WTC11 (cell line): ENCODE results near the gene DCTN5. TPM values are rescaled to one million over a fixed set of nuclear protein-coding genes. Genes with fewer than 3 reads are reported as not detected.

Experiments
- ATAC-seq: fragments of 200-7000 bp; cut with Tn5 transposase; 2 replicates; pipeline ENCODE4 v1.10.0; 2021; ENCODE audit warnings: mild to moderate bottlenecking, moderate library complexity
- CTCF ChIA-PET: fragments of 300-600 bp; sonication (Branson Sonifier 250); formaldehyde crosslinking; loops from one replicate; lab custom pipeline; 2021; ENCODE audit warnings: antibody characterized with exemption; lab: Charles Lee
- POLR2A ChIA-PET: fragments of 350-600 bp; sonication (Branson Sonifier 250); formaldehyde crosslinking; loops from one replicate; lab custom pipeline; 2021; ENCODE audit warnings: antibody characterized with exemption; lab: Charles Lee
- DNase-seq: peaks from one replicate; pipeline ENCODE4 v3.0.0; 2021; ENCODE audit warnings: low spot score
- H3K27ac Mint-ChIP-seq: 2 replicates; pipeline ENCODE4 v1.8.0; 2021; ENCODE audit warnings: mixed read lengths
- H3K27me3 Mint-ChIP-seq: 2 replicates; pipeline ENCODE4 v1.8.0; 2021; ENCODE audit warnings: low read depth, mild to moderate bottlenecking, moderate library complexity, mixed read lengths
- H3K36me3 Mint-ChIP-seq: 2 replicates; pipeline ENCODE4 v1.8.0; 2021; ENCODE audit warnings: mixed read lengths
- H3K4me1 Mint-ChIP-seq: 2 replicates; pipeline ENCODE4 v1.8.0; 2022; ENCODE audit warnings: mixed read lengths
- H3K4me3 Mint-ChIP-seq: 2 replicates; pipeline ENCODE4 v1.8.0; 2021; ENCODE audit warnings: mild to moderate bottlenecking, moderate library complexity, mixed read lengths
- H3K9me3 Mint-ChIP-seq: 2 replicates; pipeline ENCODE4 v1.8.0; 2021; ENCODE audit warnings: mixed read lengths
- ATF2 ChIP-seq: sonication (generic); formaldehyde crosslinking; IDR thresholded peaks from 2 replicates; pipeline ENCODE4 v1.8.1; 2022; ENCODE audit warnings: low read depth, missing genetic modification reagents, borderline replicate concordance
- CBFB ChIP-seq: sonication (generic); formaldehyde crosslinking; IDR thresholded peaks from 2 replicates; pipeline ENCODE4 v1.8.1; 2022; ENCODE audit warnings: mild to moderate bottlenecking, low read depth, missing genetic modification reagents
- CREB1 ChIP-seq: sonication (generic); formaldehyde crosslinking; IDR thresholded peaks from 2 replicates; pipeline ENCODE4 v1.8.0; 2023; ENCODE audit warnings: mild to moderate bottlenecking, missing genetic modification reagents
- E2F5 ChIP-seq: sonication (generic); formaldehyde crosslinking; IDR thresholded peaks from 2 replicates; pipeline ENCODE4 v1.8.1; 2022; ENCODE audit warnings: mild to moderate bottlenecking, moderate library complexity, missing genetic modification reagents
- ELF4 ChIP-seq: sonication (generic); formaldehyde crosslinking; IDR thresholded peaks from 2 replicates; pipeline ENCODE4 v1.8.1; 2022; ENCODE audit warnings: low read depth, mild to moderate bottlenecking, moderate library complexity, missing genetic modification reagents
- GABPB1 ChIP-seq: sonication (generic); formaldehyde crosslinking; IDR thresholded peaks from 2 replicates; pipeline ENCODE4 v1.8.1; 2023; ENCODE audit warnings: mild to moderate bottlenecking, missing genetic modification reagents
- HMGA2 ChIP-seq: fragments of 250-450 bp; sonication (Bioruptor Pico); IDR thresholded peaks from 2 replicates; pipeline ENCODE4 v1.4.0; 2021; ENCODE audit warnings: mild to moderate bottlenecking, moderate library complexity
- KAT7 ChIP-seq: sonication (generic); formaldehyde crosslinking; IDR thresholded peaks from 2 replicates; pipeline ENCODE4 v1.8.1; 2023; ENCODE audit warnings: missing genetic modification reagents, mild to moderate bottlenecking, borderline replicate concordance
- MXD4 ChIP-seq: fragments of 250-450 bp; sonication (Bioruptor Pico); IDR thresholded peaks from 2 replicates; pipeline ENCODE4 v1.8.0; 2021; ENCODE audit warnings: mild to moderate bottlenecking, moderate library complexity, borderline replicate concordance
- NFE2L1 ChIP-seq: sonication (generic); formaldehyde crosslinking; IDR thresholded peaks from 2 replicates; pipeline ENCODE4 v1.8.1; 2023; ENCODE audit warnings: missing genetic modification reagents
- NR3C1 ChIP-seq: sonication (generic); formaldehyde crosslinking; conservative IDR thresholded peaks from 2 replicates; pipeline ENCODE4 v1.8.1; 2023; ENCODE audit warnings: low read depth, mild to moderate bottlenecking, missing genetic modification reagents
- OVOL2 ChIP-seq: fragments of 250-450 bp; sonication (Bioruptor Pico); IDR thresholded peaks from 2 replicates; pipeline ENCODE4 v1.9.0; 2021; ENCODE audit warnings: mild to moderate bottlenecking, borderline replicate concordance
- RELA ChIP-seq: sonication (generic); formaldehyde crosslinking; IDR thresholded peaks from 2 replicates; pipeline ENCODE4 v1.8.1; 2022; ENCODE audit warnings: missing genetic modification reagents, mild to moderate bottlenecking, borderline replicate concordance
- TCF7 ChIP-seq: sonication (generic); formaldehyde crosslinking; IDR thresholded peaks from 2 replicates; pipeline ENCODE4 v1.8.0; 2022; ENCODE audit warnings: mild to moderate bottlenecking, low read depth, missing genetic modification reagents, moderate library complexity
- ZMAT4 ChIP-seq: fragments of 250-450 bp; sonication (Bioruptor Pico); IDR thresholded peaks from 2 replicates; pipeline ENCODE4 v1.9.0; 2021; ENCODE audit warnings: mild to moderate bottlenecking
- ZNF219 ChIP-seq: sonication (generic); formaldehyde crosslinking; IDR thresholded peaks from 2 replicates; pipeline ENCODE4 v1.8.0; 2023; ENCODE audit warnings: missing genetic modification reagents, mild to moderate bottlenecking, borderline replicate concordance
- ZNF263 ChIP-seq: sonication (generic); formaldehyde crosslinking; IDR thresholded peaks from 2 replicates; pipeline ENCODE4 v1.8.1; 2022; ENCODE audit warnings: low read depth, mild to moderate bottlenecking, moderate library complexity, missing genetic modification reagents
- ZNF423 ChIP-seq: fragments of 250-450 bp; sonication (Bioruptor Pico); IDR thresholded peaks from 2 replicates; pipeline ENCODE4 v2.1.2; 2022; ENCODE audit warnings: mild to moderate bottlenecking, moderate library complexity
- ZNF671 ChIP-seq: fragments of 250-450 bp; sonication (Bioruptor Pico); IDR thresholded peaks from 2 replicates; pipeline ENCODE4 v1.8.0; 2021; ENCODE audit warnings: mild to moderate bottlenecking
- total RNA-seq: library from RNA; stranded (reverse); gene quantifications from 3 replicates; pipeline ENCODE4 v1.2.3, GENCODE V29; 2021
- TF ChIP-seq, protein P1 (sequence below): sonication (generic); formaldehyde crosslinking; IDR thresholded peaks from 2 replicates; pipeline ENCODE4 v1.8.1; 2023; ENCODE audit warnings: mild to moderate bottlenecking, missing genetic modification reagents
- TF ChIP-seq, protein P2 (sequence below): sonication (generic); formaldehyde crosslinking; IDR thresholded peaks from 2 replicates; pipeline ENCODE4 v1.8.0; 2022; ENCODE audit warnings: mild to moderate bottlenecking, missing genetic modification reagents

Gene DCTN5
- total RNA-seq, 1 experiment from 2014 or later: 65.8 TPM

DNA sequence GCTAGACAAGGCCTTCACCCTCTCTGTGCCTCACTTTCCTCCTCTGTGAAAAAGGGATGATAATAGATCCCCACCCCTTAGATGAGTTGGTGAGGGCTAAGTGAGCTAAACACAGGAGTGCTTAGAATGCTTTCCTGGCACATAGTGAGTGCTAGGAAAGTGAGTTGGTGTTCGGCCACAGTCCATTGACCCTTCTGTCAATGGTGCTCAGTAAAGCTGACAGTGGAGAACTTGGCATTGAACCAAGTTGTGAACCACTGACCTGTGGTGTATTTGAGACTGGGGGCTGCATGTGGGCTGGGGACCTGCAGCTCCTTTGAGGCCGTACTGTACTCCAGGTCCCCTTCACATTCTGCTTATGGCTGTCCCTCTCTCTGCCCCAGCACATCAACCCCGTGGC is 42.2 kb downstream of the DCTN5 start (continued):
- TF ChIP-seq, protein P1, sequence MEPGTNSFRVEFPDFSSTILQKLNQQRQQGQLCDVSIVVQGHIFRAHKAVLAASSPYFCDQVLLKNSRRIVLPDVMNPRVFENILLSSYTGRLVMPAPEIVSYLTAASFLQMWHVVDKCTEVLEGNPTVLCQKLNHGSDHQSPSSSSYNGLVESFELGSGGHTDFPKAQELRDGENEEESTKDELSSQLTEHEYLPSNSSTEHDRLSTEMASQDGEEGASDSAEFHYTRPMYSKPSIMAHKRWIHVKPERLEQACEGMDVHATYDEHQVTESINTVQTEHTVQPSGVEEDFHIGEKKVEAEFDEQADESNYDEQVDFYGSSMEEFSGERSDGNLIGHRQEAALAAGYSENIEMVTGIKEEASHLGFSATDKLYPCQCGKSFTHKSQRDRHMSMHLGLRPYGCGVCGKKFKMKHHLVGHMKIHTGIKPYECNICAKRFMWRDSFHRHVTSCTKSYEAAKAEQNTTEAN: no peak
- TF ChIP-seq NR3C1 (CRISPR knock-in tag): no peak
- TF ChIP-seq OVOL2: no peak
- TF ChIP-seq MXD4 (CRISPR knock-in tag): no peak

- Mint-ChIP-seq H3K9me3 (no peaks in the 10 kb centered on the region), H3K27me3 (no peaks in the 10 kb centered on the region), H3K27ac (no peak overlapping the region), H3K36me3 (peaks cover 80% of the 10 kb centered on the region), H3K4me1 (no peaks in the 10 kb centered on the region), H3K4me3 (no peak overlapping the region)
- POLR2A ChIA-PET: no interaction called here
- CTCF ChIA-PET: no interaction called here
- ATAC-seq: no peak
- no peak for DNase-seq
- TF ChIP-seq ZNF219 (CRISPR knock-in tag) (no peak), TCF7 (CRISPR knock-in tag) (no peak), NFE2L1 (no peak), E2F5 (no peak), ATF2 (CRISPR knock-in tag) (no peak), KAT7 (CRISPR knock-in tag) (no peak), GABPB1 (CRISPR knock-in tag) (no peak), RELA (CRISPR knock-in tag) (no peak), ELF4 (no peak), CBFB (CRISPR knock-in tag) (no peak), ZNF423 (CRISPR knock-in tag) (no peak), HMGA2 (CRISPR knock-in tag) (no peak), ZNF263 (no peak), CREB1 (CRISPR knock-in tag) (no peak), ZMAT4 (CRISPR knock-in tag) (no peak), ZNF671 (no peak)
- TF ChIP-seq, protein P2, sequence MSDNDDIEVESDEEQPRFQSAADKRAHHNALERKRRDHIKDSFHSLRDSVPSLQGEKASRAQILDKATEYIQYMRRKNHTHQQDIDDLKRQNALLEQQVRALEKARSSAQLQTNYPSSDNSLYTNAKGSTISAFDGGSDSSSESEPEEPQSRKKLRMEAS (CRISPR knock-in tag): no peak
These were observed 46.0 kb downstream of the DCTN5 start for GRCh38 chr16:23687034-23687808.
